Fibroblast of upper back skin (primary cell): ENCODE results near the gene ZDHHC9.

ENCODE experiments used
- DNase-seq: peaks from one replicate; pipeline ENCODE4 v3.0.0-alpha.2; 2013

ZDHHC9 gene

DNA sequence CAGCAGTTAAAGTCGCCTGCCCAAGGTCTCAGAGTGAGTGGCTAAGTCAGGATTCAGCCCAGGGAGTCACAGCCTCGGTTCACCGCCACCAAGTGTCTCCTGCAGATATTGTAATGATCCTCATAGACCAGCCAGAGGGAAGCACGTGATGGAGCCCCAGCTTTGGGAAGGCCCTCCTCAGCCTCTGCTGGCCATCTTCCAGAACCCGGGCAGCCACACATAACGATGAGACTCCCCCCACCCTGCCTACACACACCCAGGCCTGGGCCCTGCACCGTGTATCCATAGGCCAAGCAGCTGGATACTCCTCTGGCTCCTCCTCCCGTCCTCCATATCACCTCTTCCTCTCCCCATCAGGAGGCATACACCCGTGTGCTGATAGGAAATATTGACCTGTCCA is 83.5 kb downstream of the ZDHHC9 start:
- DNase-seq, result no peak

DNA sequence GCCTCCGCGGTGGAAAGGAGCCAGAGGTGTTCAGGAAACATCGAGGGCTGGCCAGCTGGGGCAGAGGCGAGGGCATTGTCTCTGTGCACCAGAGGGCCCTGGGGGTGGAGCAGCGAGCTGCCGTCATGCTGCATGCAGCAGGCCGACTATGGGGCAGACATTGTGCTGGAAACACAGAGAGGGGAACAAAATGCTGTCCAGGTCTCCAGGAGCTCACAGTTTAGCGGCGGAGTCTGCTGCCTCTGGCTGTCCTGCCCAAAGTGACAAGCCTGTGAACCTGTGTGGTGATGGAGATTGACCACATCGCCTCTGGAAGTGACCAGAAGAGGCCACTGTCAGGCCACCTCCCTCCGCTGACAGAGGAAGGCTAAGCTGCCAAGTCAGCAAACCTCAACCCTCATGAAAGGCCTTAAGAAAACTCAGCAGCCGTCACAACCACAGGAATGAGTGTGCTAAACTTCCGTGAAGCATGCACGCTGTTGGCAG is 84.1 kb downstream of the ZDHHC9 start:
- DNase-seq, result peak; percentile 82

GRCh38 chrX:129755779-129756650 is 87.7 kb downstream of the ZDHHC9 start:
- no peak for DNase-seq

DNA sequence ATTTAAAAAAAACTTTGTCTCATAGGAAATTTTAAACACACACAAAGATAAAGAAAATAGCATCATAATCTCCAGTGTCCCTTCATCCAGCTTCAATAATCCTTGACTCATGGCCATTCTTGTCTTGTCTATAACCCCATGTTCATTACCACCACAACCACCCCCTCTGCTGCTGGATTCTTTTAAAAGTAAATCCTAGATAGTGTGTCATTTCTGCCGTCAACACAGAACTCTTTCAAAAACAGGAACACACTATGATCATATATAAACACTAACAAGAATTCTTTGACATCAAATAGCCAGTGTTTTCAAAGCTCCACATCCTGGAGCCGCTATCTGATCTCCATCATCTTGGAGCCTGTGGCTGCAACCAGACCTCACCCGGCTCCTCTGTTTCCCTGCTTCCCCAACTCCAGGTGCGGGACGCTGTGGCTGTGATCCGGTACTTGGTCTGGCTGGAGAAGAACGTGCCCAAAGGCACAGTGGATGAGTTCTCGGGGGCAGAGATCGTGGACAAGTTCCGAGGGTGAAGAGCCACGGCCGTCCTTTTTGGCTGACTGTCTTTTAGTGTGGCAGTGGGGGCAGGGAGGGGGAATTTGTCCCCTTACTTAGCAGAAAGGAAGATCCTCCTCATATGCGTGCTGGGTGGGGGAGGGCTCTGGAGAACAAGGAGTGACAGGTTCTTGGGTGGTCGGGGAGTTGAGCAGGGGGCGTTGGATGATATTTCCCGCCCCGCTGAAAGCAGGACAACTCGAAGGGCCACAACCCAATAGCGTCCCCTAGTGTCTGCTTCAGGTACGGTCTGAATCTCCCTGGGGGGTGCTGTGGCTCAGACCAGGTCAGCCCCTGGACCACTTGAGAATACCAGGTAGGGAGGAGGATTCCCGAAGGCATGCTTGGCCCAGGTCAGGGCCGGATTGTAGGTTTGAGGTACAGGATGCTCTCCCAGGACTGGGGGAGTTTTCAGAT is 89.3 kb downstream of the ZDHHC9 start:
- DNase-seq, result no peak
